Measurements from ENCODE around the gene RYR2. TPM values are rescaled to one million over a fixed set of nuclear protein-coding genes. Genes with fewer than 3 reads are reported as not detected.

Gene RYR2
- total and polyA plus RNA-seq, 12 donors, result 43.1 to 1,252 (median 872) TPM

DNA sequence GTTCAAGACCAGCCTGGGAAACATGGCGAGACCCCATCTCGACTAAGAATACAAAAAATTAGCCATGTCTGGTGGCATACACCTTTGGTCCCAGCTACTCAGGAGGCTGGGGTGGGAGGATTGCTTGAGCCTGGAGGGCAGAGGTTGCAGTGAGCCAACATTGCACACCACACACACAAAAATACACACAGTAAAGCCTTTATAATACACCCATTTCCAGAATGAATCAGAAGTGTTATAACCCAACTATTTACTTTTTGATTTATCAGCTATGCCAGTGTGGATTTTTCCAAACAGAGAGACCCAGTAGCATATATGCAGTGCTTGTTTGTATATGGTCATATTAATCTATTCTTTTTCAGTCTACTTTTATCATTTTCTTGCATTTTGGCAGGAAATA is 648.7 kb downstream of the RYR2 start:
- DNase-seq (no peak), ATAC-seq (no peak)
- Histone ChIP-seq H3K27me3 (no peaks in the 10 kb centered on the region), H3K4me3 (no peak overlapping the region), H3K4me1 (peaks cover 0 to 47% (median 9%) of the 10 kb centered on the region in 9 donors), H3K9me3 (no peaks in the 10 kb centered on the region), H3K36me3 (peaks cover 0 to 12% (median 0%) of the 10 kb centered on the region in 9 donors), H3K27ac (no peak overlapping the region)
- intact Hi-C loops (cut with DNase I), result no loop called here
- TF ChIP-seq CTCF (IDR thresholded peaks at IDR 0.05), result no peak
- 84 to 85% methylated on average over 2 of the region's 2 CpGs for WGBS, 2 donors

DNA sequence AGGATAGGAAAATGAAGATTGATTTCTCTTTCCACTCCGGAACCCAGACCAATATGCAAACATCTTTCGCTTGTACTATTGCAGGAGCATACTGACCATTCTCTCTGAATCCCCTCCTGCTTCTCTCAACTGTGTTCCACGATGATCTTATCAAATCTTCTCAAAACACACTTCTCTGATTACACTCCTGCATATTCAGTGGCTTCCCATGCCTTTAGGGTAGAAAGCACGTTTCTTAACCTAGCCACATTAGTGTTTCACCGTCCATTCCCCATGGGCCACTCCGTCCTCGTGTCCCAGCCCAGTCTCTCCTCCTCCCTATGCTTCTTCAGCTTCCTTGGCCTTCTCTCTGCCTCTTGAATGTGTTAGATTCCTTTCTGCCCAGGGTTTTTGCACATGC is 650.3 kb downstream of the RYR2 start:
- no peak for TF ChIP-seq CTCF (IDR thresholded peaks at IDR 0.05)
- ATAC-seq (no peak), DNase-seq (no peak)
- intact Hi-C loops (cut with DNase I), result no loop called here
- WGBS, 2 donors, result 64 to 65% methylated on average over 7 of the region's 7 CpGs
- Histone ChIP-seq H3K36me3 (peaks cover 0 to 12% (median 0%) of the 10 kb centered on the region in 9 donors), H3K27me3 (no peaks in the 10 kb centered on the region), H3K27ac (peak overlapping the region in 2 of 10 donors; percentile 18 to 36), H3K4me3 (no peak overlapping the region), H3K4me1 (peaks cover 0 to 55% (median 9%) of the 10 kb centered on the region in 9 donors), H3K9me3 (no peaks in the 10 kb centered on the region)

DNA sequence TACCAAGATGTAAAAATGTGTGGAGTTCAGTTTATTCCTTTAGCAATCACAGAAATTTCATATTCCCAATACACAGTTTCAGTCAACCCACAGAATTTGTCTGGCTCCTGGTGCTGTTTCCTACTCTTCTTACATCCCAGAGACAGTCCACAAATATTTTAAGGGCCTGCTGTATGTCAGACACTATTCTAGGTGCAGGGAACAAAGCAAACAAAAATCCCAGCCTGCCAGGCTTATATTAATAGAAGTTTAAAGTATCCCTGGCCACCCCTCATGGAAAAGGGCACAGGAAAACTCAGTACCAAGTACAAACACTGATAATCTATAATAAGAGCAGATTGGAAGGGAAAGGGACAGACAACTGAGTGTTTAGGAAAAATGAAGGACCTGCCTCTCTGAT is 653.9 kb downstream of the RYR2 start:
- intact Hi-C loops (cut with DNase I), result no loop called here
- no peaks in the 10 kb centered on the region for H3K27me3 ChIP-seq
- peak; percentile 64 to 93 (median 88) for ATAC-seq

GRCh38 chr1:237700181-237700580 is 658.2 kb downstream of the RYR2 start:
- DNase-seq (no peak), ATAC-seq (no peak)
- WGBS, 2 donors, result 54 to 61% methylated on average over 5 of the region's 5 CpGs
- no peak overlapping the region for H3K4me3 ChIP-seq
- intact Hi-C loops (cut with DNase I), result no loop called here
- no peaks in the 10 kb centered on the region for H3K27me3 ChIP-seq
- peak overlapping the region in 2 of 10 donors; percentile 5 to 34 for H3K27ac ChIP-seq
- H3K9me3 ChIP-seq, result no peaks in the 10 kb centered on the region
- peaks cover 0 to 23% (median 0%) of the 10 kb centered on the region in 9 donors for H3K36me3 ChIP-seq
- H3K4me1 ChIP-seq, result peaks cover 0 to 76% (median 19%) of the 10 kb centered on the region in 9 donors
- TF ChIP-seq CTCF (IDR thresholded peaks at IDR 0.05), result no peak

More for the DNA sequence above, 653.9 kb downstream of the RYR2 start:
- Histone ChIP-seq H3K9me3 (no peaks in the 10 kb centered on the region), H3K4me1 (peaks cover 0 to 81% (median 20%) of the 10 kb centered on the region in 9 donors), H3K4me3 (no peak overlapping the region), H3K36me3 (peaks cover 0 to 18% (median 0%) of the 10 kb centered on the region in 9 donors), H3K27ac (peak overlapping the region; percentile 43 to 89 (median 78))
- TF ChIP-seq CTCF (IDR thresholded peaks at IDR 0.05), result no peak
- peak in 1 of 2 donors; percentile 47 for DNase-seq
